Loucy (cell line): ENCODE measurements around the gene ARHGAP24.
"Not testable (repeated sequence)": the region's sequence is repeated elsewhere in the genome, so short reads cannot be mapped to it uniquely, and the experiment has no call there.

ENCODE experiments used
- H2AFZ ChIP-seq: fragments of 200-600 bp; sonication (generic); 2 replicates; pipeline ENCODE4 v1.6.0; 2016; ENCODE audit warnings: antibody characterized with exemption, mild to moderate bottlenecking, low read length, moderate library complexity
- H3F3A ChIP-seq: fragments of 200-600 bp; 2 replicates; pipeline ENCODE4 v1.6.0; 2016; ENCODE audit warnings: antibody characterized with exemption, low read depth, mild to moderate bottlenecking
- H3K27me3 ChIP-seq: fragments of 200-600 bp; sonication (generic); 2 replicates; pipeline ENCODE4 v1.6.1; 2014; ENCODE audit warnings: low read length, mild to moderate bottlenecking; ENCODE audit not compliant: insufficient read depth, poor library complexity, severe bottlenecking
- H3K36me3 ChIP-seq: fragments of 200-600 bp; sonication (generic); 2 replicates; pipeline ENCODE4 v1.6.1; 2016; ENCODE audit warnings: low read length; ENCODE audit not compliant: insufficient read depth
- H3K4me1 ChIP-seq: fragments of 200-600 bp; sonication (generic); 2 replicates; pipeline ENCODE4 v1.5.1; 2014; ENCODE audit warnings: low read length, mild to moderate bottlenecking; ENCODE audit not compliant: insufficient read depth, poor library complexity, severe bottlenecking
- H3K4me2 ChIP-seq: fragments of 200-600 bp; sonication (generic); 2 replicates; pipeline ENCODE4 v1.6.0; 2014; ENCODE audit warnings: antibody characterized with exemption, low read length, low read depth, mild to moderate bottlenecking; ENCODE audit not compliant: poor library complexity, severe bottlenecking
- H3K4me3 ChIP-seq: fragments of 200-600 bp; sonication (generic); 2 replicates; pipeline ENCODE4 v1.5.1; 2014; ENCODE audit warnings: low read length, mild to moderate bottlenecking, mixed read lengths; ENCODE audit not compliant: poor library complexity, severe bottlenecking
- H3K79me2 ChIP-seq: fragments of 200-600 bp; sonication (generic); 2 replicates; pipeline ENCODE4 v1.6.1; 2014; ENCODE audit warnings: low read length; ENCODE audit not compliant: insufficient read depth
- H3K9ac ChIP-seq: fragments of 200-600 bp; sonication (generic); 2 replicates; pipeline ENCODE4 v1.6.0; 2014; ENCODE audit warnings: mild to moderate bottlenecking, low read depth, low read length, moderate library complexity; ENCODE audit not compliant: poor library complexity, severe bottlenecking
- H3K9me2 ChIP-seq: fragments of 200-600 bp; sonication (generic); replicated peaks from 2 replicates; pipeline ENCODE4 v1.6.1; 2016; ENCODE audit warnings: low read depth, low read length, mixed read lengths
- H3K9me3 ChIP-seq: fragments of 200-600 bp; sonication (generic); 2 replicates; pipeline ENCODE4 v1.6.1; 2014; ENCODE audit warnings: mild to moderate bottlenecking, antibody characterized with exemption, low read length, low read depth; ENCODE audit not compliant: insufficient read depth
- H4K20me1 ChIP-seq: fragments of 200-600 bp; sonication (generic); 2 replicates; pipeline ENCODE4 v1.6.0; 2014; ENCODE audit warnings: antibody characterized with exemption, low read length, mild to moderate bottlenecking; ENCODE audit not compliant: insufficient read depth, poor library complexity, severe bottlenecking
- CTCF ChIP-seq: fragments of 200-600 bp; sonication (generic); conservative IDR thresholded peaks from 2 replicates; pipeline ENCODE4 v1.5.1; 2014; ENCODE audit warnings: mild to moderate bottlenecking, antibody characterized with exemption, low read length
- EZH2phosphoT487 ChIP-seq: fragments of 200-600 bp; IDR thresholded peaks from 2 replicates; pipeline ENCODE4 v1.6.1; 2018; ENCODE audit warnings: antibody characterized with exemption, mild to moderate bottlenecking, moderate library complexity, borderline replicate concordance

Gene ARHGAP24

GRCh38 chr4:86015412-86016350 is 540.7 kb downstream of the ARHGAP24 start:
- Histone ChIP-seq H3K4me1 (peaks cover 17% of the 10 kb centered on the region), H3K4me3 (no peak overlapping the region), H3K36me3 (no peaks in the 10 kb centered on the region), H3K4me2 (no peak overlapping the region), H4K20me1 (no peaks in the 10 kb centered on the region), H3K9me3 (no peaks in the 10 kb centered on the region), H3K79me2 (no peaks in the 10 kb centered on the region), H3K9me2 (no peaks in the 10 kb centered on the region), H3F3A (no peaks in the 10 kb centered on the region), H3K9ac (no peak overlapping the region), H3K27me3 (no peaks in the 10 kb centered on the region), H2AFZ (peak overlapping the region; percentile 37; the same call in 1 of the 2 replicates)
- TF ChIP-seq EZH2phosphoT487 (no peak), CTCF (no peak)

- H4K20me1 ChIP-seq, result no peaks in the 10 kb centered on the region
Observed at GRCh38 chr4:86019362-86019761, 544.4 kb downstream of the ARHGAP24 start.

GRCh38 chr4:86019906-86020305 is 545.0 kb downstream of the ARHGAP24 start:
- H3K36me3 ChIP-seq, result no peaks in the 10 kb centered on the region
- no peaks in the 10 kb centered on the region for H3K9me3 ChIP-seq
- H3K9ac ChIP-seq, result no peak overlapping the region
- H3K9me2 ChIP-seq, result no peaks in the 10 kb centered on the region
- H3F3A ChIP-seq, result no peaks in the 10 kb centered on the region
- no peak overlapping the region for H2AFZ ChIP-seq
- TF ChIP-seq CTCF (no peak), EZH2phosphoT487 (no peak)
- H3K79me2 ChIP-seq, result no peaks in the 10 kb centered on the region
- H3K4me2 ChIP-seq, result no peak overlapping the region
- H3K4me3 ChIP-seq, result no peak overlapping the region
- H4K20me1 ChIP-seq, result no peaks in the 10 kb centered on the region
- H3K4me1 ChIP-seq, result peaks cover 20% of the 10 kb centered on the region
- H3K27me3 ChIP-seq, result no peaks in the 10 kb centered on the region

More at GRCh38 chr4:86019362-86019761, 544.4 kb downstream of the ARHGAP24 start:
- no peaks in the 10 kb centered on the region for H3K79me2 ChIP-seq
- no peaks in the 10 kb centered on the region for H3K9me3 ChIP-seq
- no peak overlapping the region for H2AFZ ChIP-seq
- peaks cover 21% of the 10 kb centered on the region for H3K4me1 ChIP-seq
- no peaks in the 10 kb centered on the region for H3K27me3 ChIP-seq
- no peak overlapping the region for H3K4me2 ChIP-seq
- H3K36me3 ChIP-seq, result no peaks in the 10 kb centered on the region
- TF ChIP-seq CTCF (no peak), EZH2phosphoT487 (no peak)
- H3K4me3 ChIP-seq, result no peak overlapping the region
- no peaks in the 10 kb centered on the region for H3F3A ChIP-seq
- H3K9ac ChIP-seq, result no peak overlapping the region
- H3K9me2 ChIP-seq, result no peaks in the 10 kb centered on the region

GRCh38 chr4:86021671-86022070 is 546.7 kb downstream of the ARHGAP24 start:
- H4K20me1 ChIP-seq, H3K9ac ChIP-seq, H3K9me2 ChIP-seq, H3K27me3 ChIP-seq, H3K4me2 ChIP-seq, H3K9me3 ChIP-seq, H3F3A ChIP-seq, H3K4me3 ChIP-seq, H3K36me3 ChIP-seq, H2AFZ ChIP-seq, H3K79me2 ChIP-seq: not testable (repeated sequence)
- peaks cover 13% of the 10 kb centered on the region for H3K4me1 ChIP-seq
